ENCODE data around the gene KLHL10. TPM values are rescaled to one million over a fixed set of nuclear protein-coding genes. Genes with fewer than 3 reads are reported as not detected.

Gene KLHL10
- total and polyA plus RNA-seq, 2 of the 13 experiments (the other 11 are each of a cell fraction or from before 2014, with no cell fraction given), result 0.04 to 0.08 TPM

DNA sequence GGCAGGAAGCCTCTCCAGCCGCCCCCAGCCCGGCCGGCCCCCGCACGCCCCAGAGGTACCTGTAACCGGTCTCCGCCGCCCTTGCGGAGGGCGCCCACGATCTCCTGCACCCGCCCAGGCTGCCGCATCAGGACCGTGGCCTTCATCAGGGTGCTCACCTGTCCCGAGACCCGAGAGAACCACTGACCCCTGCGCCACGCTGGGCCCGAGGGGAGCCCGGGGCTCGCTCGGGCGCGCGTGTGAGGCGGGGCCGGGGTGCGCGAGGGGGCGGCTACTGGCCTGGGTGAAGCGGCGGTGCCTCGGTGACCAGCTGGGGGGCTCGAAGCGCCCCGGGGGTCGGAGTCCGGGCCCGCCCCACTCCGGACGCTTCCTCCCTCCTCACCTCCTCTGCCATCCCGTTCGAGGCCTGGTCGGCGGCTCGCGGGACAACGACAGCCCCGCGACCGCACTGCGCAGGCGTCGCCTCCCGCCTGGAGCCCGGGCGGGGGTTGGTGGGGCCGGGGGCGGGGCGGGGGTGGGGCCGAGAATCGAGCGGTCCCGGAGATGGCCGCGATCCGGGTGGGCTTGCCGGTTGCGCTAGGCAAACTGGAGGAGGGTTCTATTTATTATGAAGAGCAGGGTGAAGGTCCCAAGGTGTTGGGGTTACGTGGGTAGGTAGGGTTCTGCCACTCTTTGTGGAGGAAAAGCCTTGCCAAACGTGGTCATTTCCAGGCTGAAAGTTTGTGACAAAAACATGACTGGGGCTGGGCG, 1.6 kb upstream of the KLHL10 start, which contains the start of gene NT5C3B (continued):
- TF ChIP-seq, protein P1, sequence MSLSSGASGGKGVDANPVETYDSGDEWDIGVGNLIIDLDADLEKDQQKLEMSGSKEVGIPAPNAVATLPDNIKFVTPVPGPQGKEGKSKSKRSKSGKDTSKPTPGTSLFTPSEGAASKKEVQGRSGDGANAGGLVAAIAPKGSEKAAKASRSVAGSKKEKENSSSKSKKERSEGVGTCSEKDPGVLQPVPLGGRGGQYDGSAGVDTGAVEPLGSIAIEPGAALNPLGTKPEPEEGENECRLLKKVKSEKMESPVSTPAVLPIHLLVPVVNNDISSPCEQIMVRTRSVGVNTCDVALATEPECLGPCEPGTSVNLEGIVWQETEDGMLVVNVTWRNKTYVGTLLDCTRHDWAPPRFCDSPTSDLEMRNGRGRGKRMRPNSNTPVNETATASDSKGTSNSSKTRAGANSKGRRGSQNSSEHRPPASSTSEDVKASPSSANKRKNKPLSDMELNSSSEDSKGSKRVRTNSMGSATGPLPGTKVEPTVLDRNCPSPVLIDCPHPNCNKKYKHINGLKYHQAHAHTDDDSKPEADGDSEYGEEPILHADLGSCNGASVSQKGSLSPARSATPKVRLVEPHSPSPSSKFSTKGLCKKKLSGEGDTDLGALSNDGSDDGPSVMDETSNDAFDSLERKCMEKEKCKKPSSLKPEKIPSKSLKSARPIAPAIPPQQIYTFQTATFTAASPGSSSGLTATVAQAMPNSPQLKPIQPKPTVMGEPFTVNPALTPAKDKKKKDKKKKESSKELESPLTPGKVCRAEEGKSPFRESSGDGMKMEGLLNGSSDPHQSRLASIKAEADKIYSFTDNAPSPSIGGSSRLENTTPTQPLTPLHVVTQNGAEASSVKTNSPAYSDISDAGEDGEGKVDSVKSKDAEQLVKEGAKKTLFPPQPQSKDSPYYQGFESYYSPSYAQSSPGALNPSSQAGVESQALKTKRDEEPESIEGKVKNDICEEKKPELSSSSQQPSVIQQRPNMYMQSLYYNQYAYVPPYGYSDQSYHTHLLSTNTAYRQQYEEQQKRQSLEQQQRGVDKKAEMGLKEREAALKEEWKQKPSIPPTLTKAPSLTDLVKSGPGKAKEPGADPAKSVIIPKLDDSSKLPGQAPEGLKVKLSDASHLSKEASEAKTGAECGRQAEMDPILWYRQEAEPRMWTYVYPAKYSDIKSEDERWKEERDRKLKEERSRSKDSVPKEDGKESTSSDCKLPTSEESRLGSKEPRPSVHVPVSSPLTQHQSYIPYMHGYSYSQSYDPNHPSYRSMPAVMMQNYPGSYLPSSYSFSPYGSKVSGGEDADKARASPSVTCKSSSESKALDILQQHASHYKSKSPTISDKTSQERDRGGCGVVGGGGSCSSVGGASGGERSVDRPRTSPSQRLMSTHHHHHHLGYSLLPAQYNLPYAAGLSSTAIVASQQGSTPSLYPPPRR (CRISPR knock-in tag; IDR thresholded peaks at IDR 0.05; ENCODE audit: borderline replicate concordance), result 0 out of 2 replicates have a peak, but pooled peaks have one; percentile 9
- TF ChIP-seq HOMEZ (CRISPR knock-in tag; IDR thresholded peaks at IDR 0.05; ENCODE audit: low read depth), result no peak
- no peak for TF ChIP-seq ZNF773 (CRISPR knock-in tag; IDR thresholded peaks at IDR 0.05; ENCODE audit: borderline replicate concordance)
- TF ChIP-seq FOXA3 (CRISPR knock-in tag; IDR thresholded peaks at IDR 0.05), result no peak
- no peak; the same call in 1 of the 2 replicates for TF ChIP-seq GZF1 (CRISPR knock-in tag; IDR thresholded peaks at IDR 0.05)
- no peak for TF ChIP-seq ZNF891 (CRISPR knock-in tag; IDR thresholded peaks at IDR 0.05)
- peak; percentile 46; the same call in 1 of the 2 replicates for TF ChIP-seq ESRRA (CRISPR knock-in tag; IDR thresholded peaks at IDR 0.05; ENCODE audit: low read depth)
- TF ChIP-seq RNF219 (CRISPR knock-in tag; IDR thresholded peaks at IDR 0.05), result no peak
- TF ChIP-seq, protein P2, sequence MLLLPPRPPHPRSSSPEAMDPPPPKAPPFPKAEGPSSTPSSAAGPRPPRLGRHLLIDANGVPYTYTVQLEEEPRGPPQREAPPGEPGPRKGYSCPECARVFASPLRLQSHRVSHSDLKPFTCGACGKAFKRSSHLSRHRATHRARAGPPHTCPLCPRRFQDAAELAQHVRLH (CRISPR knock-in tag; IDR thresholded peaks at IDR 0.05; ENCODE audit: borderline replicate concordance, low read depth), result no peak
- peak; percentile 74 for TF ChIP-seq ZNF33B (CRISPR knock-in tag; IDR thresholded peaks at IDR 0.05)
- TF ChIP-seq TRAFD1 (CRISPR knock-in tag; IDR thresholded peaks at IDR 0.05; ENCODE audit: borderline replicate concordance), result no peak; the same call in 1 of the 2 replicates
- no peak for TF ChIP-seq GTF3A (CRISPR knock-in tag; conservative IDR thresholded peaks at IDR 0.05)
- no peak; the same call in 1 of the 2 replicates for TF ChIP-seq SP5 (CRISPR knock-in tag; IDR thresholded peaks at IDR 0.05; ENCODE audit: borderline replicate concordance, low read depth)
- TF ChIP-seq, protein P3, sequence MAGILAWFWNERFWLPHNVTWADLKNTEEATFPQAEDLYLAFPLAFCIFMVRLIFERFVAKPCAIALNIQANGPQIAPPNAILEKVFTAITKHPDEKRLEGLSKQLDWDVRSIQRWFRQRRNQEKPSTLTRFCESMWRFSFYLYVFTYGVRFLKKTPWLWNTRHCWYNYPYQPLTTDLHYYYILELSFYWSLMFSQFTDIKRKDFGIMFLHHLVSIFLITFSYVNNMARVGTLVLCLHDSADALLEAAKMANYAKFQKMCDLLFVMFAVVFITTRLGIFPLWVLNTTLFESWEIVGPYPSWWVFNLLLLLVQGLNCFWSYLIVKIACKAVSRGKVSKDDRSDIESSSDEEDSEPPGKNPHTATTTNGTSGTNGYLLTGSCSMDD (CRISPR knock-in tag; IDR thresholded peaks at IDR 0.05), result no peak
- peak; percentile 29; the same call in 1 of the 2 replicates for TF ChIP-seq RAD21 (CRISPR knock-in tag; IDR thresholded peaks at IDR 0.05)
